Measurements from ENCODE around the gene SLC39A7. TPM values are rescaled to one million over a fixed set of nuclear protein-coding genes. Genes with fewer than 3 reads are reported as not detected.

The SLC39A7 gene
- total RNA-seq, 1 experiment from 2014 or later: 130 TPM

DNA sequence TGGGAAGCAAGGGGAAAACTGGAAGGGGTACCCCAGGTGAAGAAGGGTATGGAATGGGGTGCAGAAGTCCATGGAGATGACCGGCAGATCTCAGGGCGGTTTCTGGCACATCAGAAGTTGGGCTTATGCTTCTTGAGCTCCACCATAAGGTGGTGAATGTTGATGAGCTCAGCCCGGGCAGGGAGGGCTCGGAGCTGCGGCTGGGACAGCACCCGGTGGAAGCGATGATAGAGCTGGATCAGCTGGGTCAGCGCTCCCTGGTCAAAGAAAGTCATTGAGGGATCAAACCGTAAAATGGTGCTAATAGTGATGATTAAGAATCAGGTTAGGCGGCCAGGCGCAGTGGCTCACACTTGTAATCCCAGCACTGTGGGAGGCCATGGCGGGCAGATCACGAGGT, 50.1 kb downstream of the SLC39A7 start:
- ChIA-PET RAD21 (ENCODE audit: low non-redundant PET in 1 of 2, low total read pairs in 2 of 2, uncharacterized antibody in 2 of 2, unreplicated experiment in 2 of 2) (no interaction called here), POLR2A (interaction anchor here (0.8 to 4.0 kb wide), 3 partner anchors 8 to 21 kb away, joined by 4 to 24 read pairs (median 19); partner anchors contain the start of genes RPS18 and VPS52), CTCF (no interaction called here)
- Histone ChIP-seq H3K4me2 (ENCODE audit: low read length) (peak overlapping the region; percentile 99), H3K4me1 (ENCODE audit: control insufficient read depth in 1 of 2, insufficient read depth in 2 of 2, low read length in 2 of 2) (peaks cover 20 to 45% of the 10 kb centered on the region in 2 experiments), H3K9ac (ENCODE audit: low read length) (peak overlapping the region; percentile 88), H3K27ac (ENCODE audit: low read depth, low read length) (peak overlapping the region; percentile 90), H2AFZ (ENCODE audit: low read depth, low read length, poor library complexity, severe bottlenecking) (no peak overlapping the region), H3K4me3 (replicated peaks in 1 of 2; ENCODE audit: low read depth in 1 of 2, low read length in 2 of 2) (peak overlapping the region; percentile 74 to 85; a peak in 3 of 4 replicates), H3K36me3 (ENCODE audit: control insufficient read depth in 1 of 2, insufficient read depth in 2 of 2, low read length in 2 of 2) (no peaks in the 10 kb centered on the region), H3K9me3 (ENCODE audit: control insufficient read depth in 1 of 2, insufficient read depth in 1 of 2, low read depth in 1 of 2, low read length in 2 of 2) (no peaks in the 10 kb centered on the region), H3K27me3 (ENCODE audit: insufficient read depth, low read length) (no peaks in the 10 kb centered on the region), H3K9me2 (ENCODE audit: insufficient read depth) (no peaks in the 10 kb centered on the region), H3K79me2 (ENCODE audit: insufficient read depth, low read length) (no peaks in the 10 kb centered on the region), H4K20me1 (ENCODE audit: insufficient read depth) (no peaks in the 10 kb centered on the region)
- ATAC-seq: no peak
- DNase-seq (ENCODE audit: low read depth, low spot score): no peak
- TF ChIP-seq EZH2 (IDR thresholded peaks at IDR 0.05) (no peak), SP1 (IDR thresholded peaks at IDR 0.05; ENCODE audit: low read depth) (no peak), EGR1 (IDR thresholded peaks at IDR 0.05; ENCODE audit: low read depth) (no peak), ELF1 (IDR thresholded peaks at IDR 0.05; ENCODE audit: borderline replicate concordance, low read depth) (no peak), TCF7L2 (IDR thresholded peaks at IDR 0.05; ENCODE audit: borderline replicate concordance, extremely low read depth, insufficient read depth, insufficient read length) (no peak), SIN3A (IDR thresholded peaks at IDR 0.05; ENCODE audit: low read depth) (no peak), JUND (IDR thresholded peaks at IDR 0.05) (no peak)
- intact Hi-C loops (cut with micrococcal nuclease): no loop called here
- no TSS peak for BruUV-seq (replicated peaks)

DNA sequence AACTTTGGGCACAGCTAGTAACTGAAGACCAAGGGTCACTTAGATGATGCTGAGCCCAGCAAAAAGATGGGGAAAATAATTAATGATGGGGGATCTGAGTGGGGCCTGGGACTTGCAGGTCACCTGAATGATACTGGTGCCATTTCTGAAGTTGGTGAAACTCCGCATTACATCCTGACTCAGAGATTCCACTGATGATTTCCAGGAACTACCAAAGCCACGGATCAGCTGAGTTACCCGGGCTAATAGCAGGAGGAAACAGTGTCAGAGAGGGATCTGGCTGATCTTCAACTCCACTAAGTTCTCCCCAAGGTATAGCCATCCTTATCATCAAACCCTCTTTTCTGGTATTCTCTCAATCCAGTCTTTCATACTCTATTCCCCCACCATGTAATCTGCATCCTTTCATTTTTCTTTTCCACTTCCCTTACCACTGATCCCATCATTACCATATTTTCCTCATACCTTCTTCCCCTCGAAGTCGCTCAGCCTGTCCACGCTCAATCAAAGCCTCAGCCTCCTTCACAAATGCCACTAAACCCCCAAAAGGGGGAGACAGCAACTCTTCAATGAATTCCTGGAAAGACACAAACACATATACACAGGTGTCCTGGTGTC, 50.8 kb downstream of the SLC39A7 start:
- Histone ChIP-seq H3K36me3 (ENCODE audit: control insufficient read depth in 1 of 2, insufficient read depth in 2 of 2, low read length in 2 of 2) (no peaks in the 10 kb centered on the region), H3K9me3 (ENCODE audit: control insufficient read depth in 1 of 2, insufficient read depth in 1 of 2, low read depth in 1 of 2, low read length in 2 of 2) (no peaks in the 10 kb centered on the region), H3K4me1 (ENCODE audit: control insufficient read depth in 1 of 2, insufficient read depth in 2 of 2, low read length in 2 of 2) (peaks cover 24 to 53% of the 10 kb centered on the region in 2 experiments), H3K79me2 (ENCODE audit: insufficient read depth, low read length) (no peaks in the 10 kb centered on the region), H3K27ac (ENCODE audit: low read depth, low read length) (no peak overlapping the region), H3K4me2 (ENCODE audit: low read length) (no peak overlapping the region), H3K4me3 (replicated peaks in 1 of 2; ENCODE audit: low read depth in 1 of 2, low read length in 2 of 2) (no peak overlapping the region), H4K20me1 (ENCODE audit: insufficient read depth) (no peaks in the 10 kb centered on the region), H3K9me2 (ENCODE audit: insufficient read depth) (no peaks in the 10 kb centered on the region), H2AFZ (ENCODE audit: low read depth, low read length, poor library complexity, severe bottlenecking) (no peak overlapping the region), H3K9ac (ENCODE audit: low read length) (no peak overlapping the region), H3K27me3 (ENCODE audit: insufficient read depth, low read length) (no peaks in the 10 kb centered on the region)
- no peak for ATAC-seq
- ChIA-PET RAD21 (ENCODE audit: low non-redundant PET in 1 of 2, low total read pairs in 2 of 2, uncharacterized antibody in 2 of 2, unreplicated experiment in 2 of 2) (no interaction called here), CTCF (no interaction called here), POLR2A (interaction anchor here (3.7 to 4.0 kb wide), 2 partner anchors 10 to 20 kb away, joined by 19 to 24 read pairs; partner anchors contain the start of genes RPS18 and VPS52)
- no peak for DNase-seq (ENCODE audit: low read depth, low spot score)
- BruUV-seq (replicated peaks): no TSS peak
- intact Hi-C loops (cut with micrococcal nuclease): no loop called here
- TF ChIP-seq ZNF274 (IDR thresholded peaks at IDR 0.05; ENCODE audit: low read depth, low read length) (no peak), RAD21 (IDR thresholded peaks at IDR 0.05; ENCODE audit: low read depth) (peak; percentile 16; the same call in 1 of the 2 replicates)
